HG02798 (cell line): ENCODE measurements around the gene EMP2.
"Not testable (repeated sequence)": the region's sequence is repeated elsewhere in the genome, so short reads cannot be mapped to it uniquely, and the experiment has no call there.

ENCODE experiments used
- ATAC-seq: cut with Tn5 transposase; IDR thresholded peaks from one replicate; pipeline ENCODE4 v1.9.1; 2021; ENCODE audit warnings: mild to moderate bottlenecking; ENCODE audit not compliant: unreplicated experiment, poor library complexity

The EMP2 gene

GRCh38 chr16:10580883-10581247 lies 467 bp upstream of the EMP2 start:
- ATAC-seq: no peak

- ATAC-seq: no peak
These were observed 828 bp downstream of the EMP2 start for GRCh38 chr16:10579575-10579964.

- no peak for ATAC-seq
These were observed 1.7 kb downstream of the EMP2 start for GRCh38 chr16:10578474-10579316.

GRCh38 chr16:10577305-10578202 lies 2.8 kb downstream of the EMP2 start:
- no peak for ATAC-seq

- ATAC-seq: no peak
These were observed 3.8 kb downstream of the EMP2 start for GRCh38 chr16:10576390-10577304.

GRCh38 chr16:10575506-10576130 lies 4.8 kb downstream of the EMP2 start:
- no peak for ATAC-seq

GRCh38 chr16:10572611-10573010 lies 7.8 kb downstream of the EMP2 start:
- ATAC-seq: no peak

- ATAC-seq: no peak
These were observed 9.0 kb downstream of the EMP2 start for GRCh38 chr16:10571354-10571753.

- no peak for ATAC-seq
These were observed 10.8 kb downstream of the EMP2 start for GRCh38 chr16:10569621-10570020.

- ATAC-seq: no peak
These were observed 13.8 kb downstream of the EMP2 start for GRCh38 chr16:10566613-10567012.

- no peak for ATAC-seq
These were observed 15.2 kb downstream of the EMP2 start for GRCh38 chr16:10565167-10565566.

- no peak for ATAC-seq
These were observed 15.8 kb downstream of the EMP2 start for GRCh38 chr16:10564591-10564990.

GRCh38 chr16:10562361-10562899 lies 18.0 kb downstream of the EMP2 start:
- ATAC-seq: no peak

- no peak for ATAC-seq
These were observed 19.0 kb downstream of the EMP2 start for GRCh38 chr16:10561425-10561824.

GRCh38 chr16:10561001-10561400 lies 19.4 kb downstream of the EMP2 start:
- no peak for ATAC-seq

- ATAC-seq: not testable (repeated sequence)
These were observed 20.6 kb downstream of the EMP2 start for GRCh38 chr16:10559792-10560191.

GRCh38 chr16:10558746-10559641 lies 21.4 kb downstream of the EMP2 start:
- no peak for ATAC-seq

- no peak for ATAC-seq
These were observed 22.1 kb downstream of the EMP2 start for GRCh38 chr16:10558305-10558704.

GRCh38 chr16:10557750-10558149 lies 22.6 kb downstream of the EMP2 start:
- ATAC-seq: no peak
